Measurements from ENCODE around the gene ACOT7. TPM values are rescaled to one million over a fixed set of nuclear protein-coding genes. Genes with fewer than 3 reads are reported as not detected.
A peak's percentile ranks its signal among the peaks of the same experiment; 100 is the strongest.

ACOT7 gene
- total and polyA plus RNA-seq, 2 of the 13 experiments (the other 11 are each of a cell fraction or from before 2014, with no cell fraction given) = 33.0 to 55.8 TPM

- TF ChIP-seq BATF2 (CRISPR knock-in tag; IDR thresholded peaks at IDR 0.05) = no peak
- peak; percentile 62; the same call in 1 of the 2 replicates for TF ChIP-seq ZNF235 (CRISPR knock-in tag; IDR thresholded peaks at IDR 0.05; ENCODE audit: borderline replicate concordance)
- TF ChIP-seq CREM (IDR thresholded peaks at IDR 0.05) = no peak
- no peak for TF ChIP-seq CREM (CRISPR knock-in tag; IDR thresholded peaks at IDR 0.05)
- peak; percentile 80 for TF ChIP-seq MEIS2 (CRISPR knock-in tag; IDR thresholded peaks at IDR 0.05)
- no peak for TF ChIP-seq RFXANK (CRISPR knock-in tag; IDR thresholded peaks at IDR 0.05)
- peak; percentile 97 for TF ChIP-seq ZFX (CRISPR knock-in tag; IDR thresholded peaks at IDR 0.05; ENCODE audit: low read depth)
- TF ChIP-seq RBAK (CRISPR knock-in tag; IDR thresholded peaks at IDR 0.05) = no peak
- no peak for TF ChIP-seq SMAD9 (CRISPR knock-in tag; IDR thresholded peaks at IDR 0.05)
- TF ChIP-seq RFXAP (CRISPR knock-in tag; IDR thresholded peaks at IDR 0.05; ENCODE audit: borderline replicate concordance) = 0 out of 2 replicates have a peak, but pooled peaks have one; percentile 27
- TF ChIP-seq ISL2 (CRISPR knock-in tag; IDR thresholded peaks at IDR 0.05) = peak; percentile 25; the same call in 1 of the 2 replicates
- TF ChIP-seq NCOR1 (IDR thresholded peaks at IDR 0.05; ENCODE audit: borderline replicate concordance, low read length) = no peak
- TF ChIP-seq ZNF703 (CRISPR knock-in tag; IDR thresholded peaks at IDR 0.05; ENCODE audit: borderline replicate concordance) = 0 out of 2 replicates have a peak, but pooled peaks have one; percentile 18
- no peak for TF ChIP-seq SNRNP70 (IDR thresholded peaks at IDR 0.05; ENCODE audit: low read depth, low read length)
- TF ChIP-seq ZNF44 (CRISPR knock-in tag; IDR thresholded peaks at IDR 0.05) = no peak
- 0 out of 2 replicates have a peak, but pooled peaks have one; percentile 58 for TF ChIP-seq KLF12 (CRISPR knock-in tag; IDR thresholded peaks at IDR 0.05; ENCODE audit: borderline replicate concordance)
- TF ChIP-seq HES4 (CRISPR knock-in tag; IDR thresholded peaks at IDR 0.05; ENCODE audit: borderline replicate concordance) = peak; percentile 36; the same call in 1 of the 2 replicates
- peak; percentile 25 for TF ChIP-seq ZNF407 (CRISPR knock-in tag; IDR thresholded peaks at IDR 0.05; ENCODE audit: not compliant biosample characterization)
- TF ChIP-seq POGZ (CRISPR knock-in tag; IDR thresholded peaks at IDR 0.05) = no peak
- TF ChIP-seq BRF2 (CRISPR knock-in tag; IDR thresholded peaks at IDR 0.05) = no peak
These were observed at the start of gene ACOT7 (continued) for GRCh38 chr1:6393400-6394187.

All from HepG2 (cell line).